NCI-H82 (cell line): ENCODE data around the gene CBFA2T2.
A peak's percentile ranks its signal among the peaks of the same experiment; 100 is the strongest.
"Not testable (repeated sequence)": the region's sequence is repeated elsewhere in the genome, so short reads cannot be mapped to it uniquely, and the experiment has no call there.

Experiments
- DNase-seq: peaks from one replicate; lab custom pipeline; 2025; lab: John Stamatoyannopoulos, UW

The CBFA2T2 gene

DNA sequence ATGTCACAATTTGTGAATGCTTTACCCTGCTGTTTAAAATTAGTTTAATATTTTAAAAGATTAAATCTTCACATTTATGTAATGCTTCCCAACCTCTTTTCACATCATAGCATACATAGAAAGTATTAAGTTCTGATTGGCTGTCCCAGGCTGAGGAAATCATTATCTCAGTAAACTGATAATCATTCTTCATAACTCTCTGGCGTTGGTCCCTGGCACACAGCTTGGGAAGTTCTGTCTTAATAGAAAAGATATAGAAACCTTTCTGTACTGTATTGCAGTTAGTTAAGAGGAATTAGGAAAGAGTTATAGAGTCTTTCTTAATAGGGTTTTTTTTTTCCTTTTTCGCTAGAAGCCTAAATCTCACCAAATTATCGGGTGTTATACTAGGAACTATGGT, 85.4 kb downstream of the CBFA2T2 start:
- DNase-seq = no peak

DNA sequence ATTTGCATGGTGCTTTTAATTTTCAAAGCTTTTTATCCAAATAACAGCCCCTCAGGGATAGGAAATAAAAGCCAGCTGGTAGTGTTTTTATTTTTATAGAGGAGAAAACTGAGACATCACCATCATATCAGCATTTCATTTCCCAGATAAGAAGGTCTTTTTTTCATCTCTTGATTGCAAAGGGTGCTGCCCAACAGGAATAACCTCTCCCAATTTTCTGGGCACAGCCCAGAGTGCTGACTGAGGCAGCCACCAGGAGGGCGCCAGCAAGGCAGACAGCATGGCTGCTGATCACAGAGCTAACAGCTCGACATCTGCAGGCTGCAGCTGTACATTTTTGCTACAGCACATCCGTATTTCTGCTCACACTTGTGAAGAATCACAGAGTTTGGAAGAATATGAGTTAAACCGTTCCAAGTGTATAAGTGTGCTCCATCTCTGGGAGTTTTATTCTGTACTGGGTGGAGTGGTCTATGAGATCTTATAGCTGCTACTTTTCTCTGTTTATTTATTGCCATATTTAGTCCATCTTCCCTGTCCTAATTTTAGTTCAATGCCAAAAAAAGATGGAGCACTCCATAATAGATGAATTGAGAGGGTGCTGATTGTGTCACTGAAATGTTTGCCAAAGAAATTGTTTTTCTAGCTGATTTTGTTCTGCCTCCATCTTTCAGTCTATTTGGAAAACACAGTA, 86.7 kb downstream of the CBFA2T2 start:
- peak; percentile 67 for DNase-seq

DNA sequence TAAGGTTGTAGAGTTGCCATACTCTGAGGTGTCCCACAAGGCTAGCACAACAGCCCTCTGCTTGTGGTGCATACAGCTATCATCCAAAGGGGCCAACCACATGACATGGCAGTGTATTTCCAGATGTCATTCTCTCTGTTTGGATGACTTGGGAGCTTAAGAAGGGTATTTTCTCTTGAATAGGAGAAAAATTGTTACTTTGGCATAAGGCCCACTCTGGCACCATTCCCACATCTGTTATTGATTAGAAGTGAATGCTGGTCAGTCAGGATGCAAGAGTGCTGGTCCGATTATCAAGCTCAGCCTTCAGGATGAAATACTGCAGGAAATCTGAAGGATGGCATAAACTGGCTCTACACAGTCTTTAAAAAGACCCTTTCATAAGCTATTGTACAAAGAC, 88.6 kb downstream of the CBFA2T2 start:
- DNase-seq = no peak

DNA sequence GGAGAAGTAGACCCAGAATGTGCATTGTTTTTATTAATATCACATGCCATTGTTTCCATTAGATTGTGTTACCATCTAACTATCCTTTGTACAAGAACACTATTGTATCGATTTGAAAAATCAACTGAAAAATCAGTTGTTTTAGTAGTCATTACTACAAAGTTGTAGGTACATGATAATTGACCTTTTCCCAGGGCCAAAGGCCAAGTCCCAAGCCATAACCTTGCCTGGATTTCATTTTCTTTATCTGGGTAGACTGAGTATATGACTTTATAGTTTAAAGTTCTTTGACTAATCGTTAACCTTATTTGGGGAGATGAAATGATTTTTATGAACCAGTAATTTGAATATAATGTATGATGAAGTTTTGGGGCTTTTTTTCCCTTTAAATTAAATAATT, 93.2 kb downstream of the CBFA2T2 start:
- DNase-seq = no peak

DNA sequence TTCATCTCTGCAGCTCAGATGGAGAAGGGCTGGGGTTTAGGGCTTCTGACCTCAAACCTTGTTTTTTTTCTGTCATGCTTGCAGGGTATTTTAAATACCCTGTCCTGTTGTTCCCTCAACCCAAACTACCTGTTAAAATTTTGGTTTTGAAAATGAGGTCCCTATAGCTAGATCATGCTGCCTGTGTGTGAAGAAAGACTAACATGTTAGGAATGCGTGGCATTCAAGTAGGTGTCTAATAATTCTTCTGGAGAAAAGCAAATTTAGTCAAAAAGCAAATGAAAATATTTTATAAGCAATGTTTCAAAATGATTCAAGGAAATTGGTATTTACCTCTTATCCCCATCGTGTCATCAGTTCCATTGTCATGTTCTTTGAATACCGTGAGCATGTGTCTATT, 95.1 kb downstream of the CBFA2T2 start:
- DNase-seq = no peak

DNA sequence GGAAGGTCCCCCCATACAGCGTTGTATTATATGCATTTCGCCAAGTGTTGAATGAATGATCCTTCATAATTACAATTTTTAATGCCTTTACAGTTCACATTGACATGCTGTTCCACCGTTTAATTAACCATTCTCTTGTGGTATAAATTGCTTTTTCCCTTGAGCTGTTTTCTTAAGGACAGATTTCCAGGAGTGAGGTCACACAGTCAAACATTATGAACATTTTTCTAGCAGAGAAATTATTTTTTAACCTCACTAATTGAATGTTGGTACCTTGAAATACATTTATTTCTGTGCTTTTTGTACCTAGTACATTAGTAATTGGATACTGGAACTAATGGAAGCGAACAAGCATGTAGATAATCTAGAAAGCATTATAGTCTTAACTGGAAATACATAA, 95.5 kb downstream of the CBFA2T2 start:
- no peak for DNase-seq

DNA sequence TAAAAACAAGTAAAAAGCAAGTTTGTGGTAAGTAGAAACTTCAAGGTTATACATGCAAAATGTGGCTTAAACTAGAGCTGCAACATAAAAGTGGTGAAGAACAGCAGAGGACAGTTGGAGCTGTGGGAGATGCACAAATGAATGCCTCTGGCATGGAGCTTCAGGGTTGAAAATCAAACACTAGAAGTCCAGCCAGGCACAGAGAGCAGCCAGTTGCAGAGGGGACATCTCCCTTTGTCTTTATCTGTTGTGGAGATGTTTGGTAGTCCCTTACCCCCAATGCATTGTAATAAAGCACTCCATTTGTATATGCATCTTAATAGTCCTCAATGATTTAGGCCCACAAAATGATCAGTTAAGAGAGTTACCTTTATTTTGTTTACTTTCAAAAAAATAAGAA, 99.2 kb downstream of the CBFA2T2 start:
- DNase-seq = no peak

DNA sequence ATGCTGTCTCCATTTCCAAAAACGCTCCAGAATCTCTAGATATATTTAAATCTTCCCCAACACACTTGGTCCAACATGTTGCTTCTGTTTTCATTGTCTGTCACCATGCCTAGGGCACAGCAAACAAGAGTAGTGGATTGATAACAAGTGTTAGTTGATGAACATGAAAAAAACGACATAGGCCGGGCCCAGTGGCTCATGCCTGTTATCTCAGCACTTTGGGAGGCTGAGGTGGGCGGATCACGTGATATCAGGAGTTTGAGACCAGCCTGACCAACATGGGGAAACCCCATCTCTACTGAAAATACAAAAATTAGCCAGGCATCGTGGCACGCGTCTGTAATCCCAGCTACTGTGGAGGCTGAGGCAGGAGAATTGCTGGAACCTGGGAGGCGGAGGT, 102.0 kb downstream of the CBFA2T2 start:
- DNase-seq = not testable (repeated sequence)

DNA sequence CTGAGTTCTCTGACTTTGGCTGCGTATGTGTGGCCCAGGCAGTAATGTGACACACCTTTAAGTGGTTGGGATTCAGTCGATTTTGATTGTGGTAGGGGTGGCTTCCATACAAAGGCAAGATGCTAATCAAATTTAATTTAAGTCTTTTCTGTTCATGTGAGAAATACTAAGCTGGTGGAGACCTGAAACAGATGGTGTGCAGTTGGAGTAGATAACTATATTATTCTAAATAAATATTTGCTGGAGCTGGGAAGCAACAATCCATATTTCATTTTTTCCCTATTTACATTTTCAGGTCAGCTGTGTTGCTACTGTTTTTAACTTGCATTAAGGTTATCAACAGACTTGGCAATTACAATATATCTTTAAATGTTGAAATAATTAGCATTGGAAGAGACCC, 104.8 kb downstream of the CBFA2T2 start:
- peak; percentile 43 for DNase-seq

DNA sequence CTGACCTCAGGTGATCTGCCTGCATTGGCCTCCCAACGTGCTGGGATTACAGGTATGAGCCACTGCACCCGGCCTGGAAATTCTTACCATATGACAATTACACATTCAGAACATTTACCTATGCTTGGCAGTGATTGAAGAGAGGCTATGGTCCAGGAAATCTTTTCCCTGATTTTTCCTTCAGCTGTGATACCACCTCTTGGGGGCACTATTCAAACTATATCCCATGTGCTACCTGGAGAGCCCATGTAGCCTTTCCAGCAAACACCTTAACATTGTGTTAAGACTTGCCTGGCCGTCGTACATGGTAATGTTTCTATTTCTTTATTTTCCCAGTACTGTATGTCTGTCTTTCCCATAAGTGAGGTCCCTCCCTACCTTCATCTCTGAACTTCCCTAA, 110.5 kb downstream of the CBFA2T2 start:
- no peak for DNase-seq

DNA sequence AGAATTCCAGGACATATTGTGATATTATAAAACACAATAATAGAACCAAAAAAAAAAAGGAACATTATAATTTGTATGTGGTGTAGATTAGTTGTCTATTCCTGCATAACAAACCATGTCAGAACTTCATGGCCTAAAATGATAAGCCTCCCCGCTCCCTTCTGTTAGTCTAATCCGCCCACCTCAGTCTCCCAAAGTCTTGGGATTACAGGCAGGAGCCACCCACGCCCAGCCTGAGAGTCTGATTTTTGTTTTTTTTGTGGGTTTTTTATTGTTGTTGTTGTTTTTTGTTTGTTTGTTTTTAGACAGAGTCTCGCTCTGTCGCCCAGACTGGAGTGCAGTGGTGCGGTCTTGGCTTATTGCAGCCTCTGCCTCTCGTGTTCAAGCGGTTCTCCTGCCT, 111.1 kb downstream of the CBFA2T2 start:
- DNase-seq = peak; percentile 17

DNA sequence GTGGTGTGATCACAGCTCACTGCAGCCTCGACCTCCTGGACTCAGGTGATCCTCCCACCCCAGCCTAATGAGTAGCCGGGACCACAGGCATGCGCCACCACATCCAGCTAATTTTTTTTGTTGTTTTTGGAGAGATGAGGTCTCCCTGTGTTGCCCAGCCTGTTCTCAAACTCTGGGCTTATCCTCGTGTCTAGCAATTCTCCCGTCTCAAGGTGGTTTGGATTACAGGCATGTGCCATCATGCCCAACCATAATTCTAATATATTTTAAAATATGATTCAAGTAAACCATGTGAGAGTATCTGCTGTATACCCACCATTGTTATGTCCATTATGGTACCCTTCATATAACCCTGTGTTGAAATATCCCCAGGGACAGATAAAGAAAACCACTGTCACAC, 112.0 kb downstream of the CBFA2T2 start:
- DNase-seq = no peak

DNA sequence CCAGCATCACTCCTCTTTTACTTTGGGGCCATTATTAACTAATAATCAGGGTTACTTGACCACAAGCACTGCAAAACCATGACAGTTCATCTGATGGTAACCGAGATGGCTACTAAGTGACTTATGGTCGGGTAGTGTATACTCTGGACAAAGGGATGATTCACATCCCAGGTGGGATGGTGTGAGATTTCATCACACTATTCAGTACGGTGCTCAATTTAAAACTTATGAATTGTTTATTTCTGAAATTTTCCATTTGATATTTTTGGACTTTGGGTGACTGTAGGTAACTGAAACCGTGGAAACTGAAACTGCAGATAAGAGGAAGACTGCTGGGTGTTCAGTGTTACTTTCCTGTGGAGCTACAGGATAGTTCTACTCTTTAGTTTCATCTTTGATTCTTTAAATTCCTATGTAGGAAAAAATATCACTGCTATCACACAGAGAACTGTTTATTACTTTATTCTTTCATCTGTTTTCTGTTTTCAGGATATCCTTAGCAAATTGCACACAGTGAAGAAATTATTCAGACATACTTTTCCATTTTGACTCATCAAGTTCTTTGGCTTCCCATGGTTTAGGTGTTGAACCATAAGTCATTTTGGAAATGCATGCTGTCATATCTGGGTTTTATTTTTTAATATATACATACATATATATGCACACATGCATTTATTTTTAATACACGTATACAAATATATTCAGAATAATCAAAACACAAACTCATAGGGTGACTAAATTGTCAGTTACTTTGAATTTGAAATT, 113.1 kb downstream of the CBFA2T2 start:
- DNase-seq = no peak

DNA sequence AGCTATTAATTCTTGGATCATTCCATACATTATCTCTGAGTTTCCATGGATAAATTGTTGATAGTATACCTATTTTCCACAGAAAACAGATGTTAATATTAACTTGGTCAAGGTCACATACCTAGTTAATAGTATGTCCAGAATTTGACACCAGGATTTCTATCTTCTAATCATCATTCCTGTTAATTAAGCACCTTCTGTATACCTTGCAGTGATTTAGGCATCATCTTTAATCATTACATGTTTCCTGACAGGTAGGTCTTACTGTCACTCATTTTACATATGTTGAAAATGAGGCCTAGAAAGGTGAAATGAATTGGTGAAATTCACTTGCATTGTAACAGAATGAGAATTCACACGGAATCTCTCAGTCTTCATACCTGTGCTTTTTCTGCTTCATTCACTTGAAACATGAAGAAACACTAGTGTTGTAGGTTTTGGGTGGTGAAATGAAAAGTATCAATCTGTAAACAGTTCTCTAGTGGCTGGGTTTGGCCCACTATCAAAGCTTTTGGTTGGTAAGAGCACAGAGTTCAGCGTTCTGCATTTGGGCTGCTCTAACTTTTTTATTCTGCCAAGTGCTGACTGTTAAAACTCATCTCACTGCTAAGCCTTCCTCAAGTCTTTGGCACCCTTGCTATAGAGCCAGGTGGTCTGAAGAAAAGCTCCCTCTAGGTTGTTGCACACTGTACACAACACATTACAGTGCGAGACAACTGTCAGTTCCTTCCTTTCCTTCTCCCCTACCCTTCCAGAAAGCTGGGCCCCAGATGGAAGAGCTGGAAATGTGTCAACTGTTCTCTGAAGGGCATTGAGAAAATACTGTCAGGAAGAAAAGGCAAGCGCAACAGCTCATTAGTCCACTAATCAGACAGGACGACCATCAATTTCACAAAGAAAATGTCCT, 114.4 kb downstream of the CBFA2T2 start:
- DNase-seq = peak; percentile 34

DNA sequence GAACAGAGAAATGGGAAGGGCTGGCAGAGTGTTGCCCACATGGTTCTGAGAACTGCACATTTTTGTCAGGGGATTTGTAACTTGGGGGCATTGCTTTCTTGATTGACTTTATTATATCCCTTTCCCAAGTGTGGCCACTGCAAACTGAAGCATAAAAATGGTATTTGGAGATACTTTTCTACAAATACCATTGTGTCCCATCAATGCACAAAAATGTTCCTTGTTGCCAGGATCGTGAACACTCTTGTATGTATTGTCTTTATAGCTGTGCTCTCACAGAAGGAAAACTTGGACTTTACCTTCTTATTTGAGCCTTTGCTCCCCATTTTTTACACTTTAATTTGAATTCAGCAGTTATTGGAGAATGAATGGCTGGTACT, 115.1 kb downstream of the CBFA2T2 start:
- DNase-seq = no peak

DNA sequence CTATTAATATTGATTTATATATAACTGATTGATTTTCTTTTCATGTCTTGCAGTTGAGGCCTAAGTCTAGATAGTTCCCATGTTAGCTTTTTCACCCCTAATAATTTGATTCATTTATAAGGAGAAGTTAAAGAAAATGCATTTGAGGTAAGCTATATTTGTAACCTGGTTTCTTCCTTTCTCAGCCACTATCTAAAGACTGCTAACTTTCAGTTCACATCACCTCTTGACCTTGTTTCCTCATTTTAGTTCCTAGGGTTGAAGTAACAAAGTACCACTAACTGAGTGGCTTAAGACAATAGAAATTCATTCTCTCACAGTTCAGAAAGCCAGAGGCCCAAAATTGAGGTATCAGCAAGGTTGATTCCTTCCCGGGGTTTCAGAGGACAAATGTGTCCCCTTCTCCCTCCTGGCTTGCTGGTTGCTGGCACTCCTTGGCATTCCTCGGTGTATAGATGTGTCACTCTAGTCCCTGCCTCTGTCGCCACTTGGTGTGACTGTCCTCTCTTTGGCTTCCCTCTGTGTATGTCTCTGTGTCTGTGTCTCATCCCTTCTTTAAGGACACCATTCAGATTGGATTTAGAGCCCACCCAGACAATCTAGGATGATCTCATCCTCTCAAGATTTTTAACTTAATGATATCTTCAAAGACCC, 116.3 kb downstream of the CBFA2T2 start:
- no peak for DNase-seq

DNA sequence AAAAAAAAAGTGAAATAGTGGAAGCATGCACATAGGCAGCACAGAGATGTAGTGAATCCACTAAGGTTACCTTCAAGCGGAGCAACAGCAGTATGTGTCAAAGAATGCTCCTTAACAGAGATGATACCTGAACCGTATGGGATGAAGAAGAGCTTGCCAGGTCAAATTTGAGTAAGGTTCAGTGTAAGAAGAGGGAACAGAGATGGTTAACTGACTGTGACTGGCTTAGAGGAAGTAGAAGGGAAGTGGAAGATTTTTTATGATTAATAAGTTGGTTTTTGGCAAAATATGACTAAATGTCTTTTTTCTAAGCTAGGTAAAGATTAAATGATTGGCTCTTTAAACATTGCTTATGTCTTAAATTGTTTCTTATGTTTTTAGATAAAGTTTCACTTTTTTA, 119.6 kb downstream of the CBFA2T2 start:
- DNase-seq = no peak

DNA sequence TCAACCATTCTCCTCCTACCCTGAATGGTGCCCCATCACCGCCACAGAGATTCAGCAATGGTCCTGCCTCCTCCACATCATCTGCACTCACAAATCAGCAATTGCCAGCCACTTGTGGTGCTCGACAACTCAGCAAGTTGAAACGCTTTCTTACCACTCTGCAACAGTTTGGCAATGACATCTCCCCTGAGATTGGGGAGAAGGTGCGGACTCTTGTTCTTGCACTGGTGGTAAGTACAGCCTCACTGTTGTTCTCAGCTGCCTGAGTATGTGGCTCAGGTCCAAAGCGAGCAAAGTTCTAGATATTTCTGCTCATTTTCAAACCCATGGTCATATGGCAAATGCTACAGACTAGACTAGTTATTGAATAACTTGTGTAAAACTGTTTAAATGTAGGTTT, 121.2 kb downstream of the CBFA2T2 start:
- DNase-seq = no peak

DNA sequence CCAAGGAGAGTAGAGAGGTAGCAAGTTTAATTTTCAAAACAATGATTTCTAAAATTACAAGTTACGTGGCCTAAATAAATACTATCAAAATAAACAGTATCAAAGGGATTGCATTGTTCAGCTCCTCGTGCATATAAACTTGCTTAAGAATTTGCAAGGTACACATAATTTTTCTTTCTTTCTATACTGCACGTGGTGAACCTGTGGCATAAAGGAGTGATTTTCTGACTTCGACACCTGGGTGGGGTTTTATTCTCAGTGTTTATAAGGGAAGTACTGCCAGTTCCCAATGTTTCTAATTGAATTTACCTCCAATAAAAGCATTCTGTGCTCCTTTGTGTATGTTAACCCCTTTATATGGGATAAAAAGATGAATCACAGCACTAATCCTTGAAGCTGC, 122.1 kb downstream of the CBFA2T2 start:
- DNase-seq = peak; percentile 79

DNA sequence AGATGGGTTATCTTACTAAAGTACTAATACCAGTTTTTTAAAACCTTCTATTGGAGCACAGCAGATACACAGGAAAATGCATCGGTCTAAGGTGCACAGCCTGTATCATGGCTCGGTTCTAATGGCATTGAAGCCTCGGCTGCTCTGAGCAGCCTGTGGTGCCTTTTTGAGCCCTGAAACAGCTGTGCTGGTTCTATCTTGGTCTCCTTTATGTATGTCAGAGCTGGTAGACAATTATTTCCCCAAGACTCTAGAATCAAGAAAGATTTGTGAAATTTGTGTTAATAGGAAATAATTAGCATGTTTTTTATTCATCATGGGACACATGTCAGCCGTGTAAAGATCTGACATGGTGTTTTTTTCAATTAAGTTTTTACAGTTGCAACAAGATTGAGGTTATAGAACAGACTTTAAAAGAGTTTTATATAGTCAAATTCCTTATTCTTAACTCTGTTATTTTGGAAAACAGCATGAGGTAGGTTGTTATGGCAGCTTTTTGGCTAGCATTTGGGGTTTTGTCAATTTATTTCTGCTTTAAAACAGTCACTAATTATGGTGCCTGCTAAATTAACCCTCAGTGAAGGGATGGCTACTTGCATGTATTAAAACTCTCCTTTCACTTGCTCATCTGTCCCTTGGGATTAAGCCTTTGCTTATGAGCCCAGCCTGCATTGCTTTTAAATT, 132.0 kb downstream of the CBFA2T2 start:
- no peak for DNase-seq

DNA sequence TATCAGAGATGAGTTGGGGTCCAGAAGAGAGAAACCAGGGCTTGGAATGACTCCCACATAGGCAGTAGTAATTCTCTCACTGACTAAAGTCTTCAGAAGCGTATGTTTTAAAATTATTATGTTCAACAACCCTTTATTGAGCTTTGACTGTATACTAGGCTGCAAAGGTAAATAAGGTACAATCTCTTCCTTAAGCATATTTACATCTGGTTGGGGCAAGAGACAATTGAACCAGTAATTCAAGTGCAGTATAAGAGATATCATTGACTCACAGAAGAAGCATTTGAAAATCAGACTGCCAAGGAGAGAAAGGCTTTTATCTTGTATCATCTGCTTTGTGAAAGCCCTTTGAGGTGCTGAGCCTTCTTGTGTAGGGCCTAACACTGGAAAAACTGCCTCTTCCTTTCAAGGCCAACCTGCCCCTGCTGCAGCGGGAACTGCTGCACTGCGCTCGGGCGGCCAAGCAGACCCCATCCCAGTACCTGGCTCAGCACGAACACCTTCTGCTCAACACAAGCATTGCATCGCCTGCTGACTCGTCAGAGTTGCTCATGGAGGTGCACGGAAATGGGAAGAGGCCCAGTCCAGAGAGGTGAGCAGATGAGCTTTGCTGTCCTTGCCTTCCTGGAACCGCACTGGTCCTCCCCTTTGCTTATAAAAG, 132.9 kb downstream of the CBFA2T2 start:
- DNase-seq = no peak
